ENCODE data around the gene SKA3.
"Not testable (repeated sequence)": the region's sequence is repeated elsewhere in the genome, so short reads cannot be mapped to it uniquely, and the experiment has no call there.

GRCh38 chr13:21198391-21198790 is 22.0 kb upstream of the SKA3 start:
- not testable (repeated sequence) for TF ChIP-seq CTCF (IDR thresholded peaks at IDR 0.05); EP300 (IDR thresholded peaks at IDR 0.05; ENCODE audit: low read depth)

All from transverse colon (tissue), 3 donors.